Measurements from ENCODE around the gene ABTB2. TPM values are rescaled to one million over a fixed set of nuclear protein-coding genes. Genes with fewer than 3 reads are reported as not detected.
A peak's percentile ranks its signal among the peaks of the same experiment; 100 is the strongest.

Gene ABTB2
- total and polyA plus RNA-seq, 4 donors, result 0.73 to 3.3 (median 2.7) TPM

- 93 to 97% methylated on average over 10 of the region's 10 CpGs for WGBS, 2 donors
- TF ChIP-seq CTCF (IDR thresholded peaks at IDR 0.05; ENCODE audit: control extremely low read depth, extremely low read depth), result no peak
- H3K27ac ChIP-seq (ENCODE audit: low read depth in 1 of 2, low read length in 1 of 2), result no peak overlapping the region
- DNase-seq (no peak), ATAC-seq (ENCODE audit: insufficient read depth, low FRiP score) (no peak)
- H3K9me3 ChIP-seq (ENCODE audit: control insufficient read depth in 4 of 4, insufficient read depth in 3 of 4, low read length in 3 of 4), result no peaks in the 10 kb centered on the region
- peaks cover 0 to 47% (median 8%) of the 10 kb centered on the region in 5 donors for H3K4me1 ChIP-seq (ENCODE audit: control insufficient read depth in 5 of 5, insufficient read depth in 5 of 5, low read length in 5 of 5)
- H3K4me3 ChIP-seq, result no peak overlapping the region
- no peaks in the 10 kb centered on the region for H3K36me3 ChIP-seq (ENCODE audit: control insufficient read depth in 4 of 4, insufficient read depth in 4 of 4, low read length in 4 of 4)
- no peak overlapping the region for H3K9ac ChIP-seq (ENCODE audit: insufficient read depth in 1 of 2, low read length in 2 of 2)
- H3K27me3 ChIP-seq (ENCODE audit: control insufficient read depth in 3 of 3, insufficient read depth in 3 of 3, low read length in 2 of 3), result no peaks in the 10 kb centered on the region
These were observed 179.5 kb downstream of the ABTB2 start for GRCh38 chr11:34178209-34178821.

- ATAC-seq (ENCODE audit: insufficient read depth, low FRiP score) (no peak), DNase-seq (peak in 1 of 3 donors; percentile 57)
- no peaks in the 10 kb centered on the region for H3K36me3 ChIP-seq (ENCODE audit: control insufficient read depth in 4 of 4, insufficient read depth in 4 of 4, low read length in 4 of 4)
- no peaks in the 10 kb centered on the region for H3K9me3 ChIP-seq (ENCODE audit: control insufficient read depth in 4 of 4, insufficient read depth in 3 of 4, low read length in 3 of 4)
- no peak overlapping the region for H3K4me3 ChIP-seq
- no peak overlapping the region for H3K27ac ChIP-seq (ENCODE audit: low read depth in 1 of 2, low read length in 1 of 2)
- H3K9ac ChIP-seq (ENCODE audit: insufficient read depth in 1 of 2, low read length in 2 of 2), result no peak overlapping the region
- no peak for TF ChIP-seq CTCF (IDR thresholded peaks at IDR 0.05; ENCODE audit: control extremely low read depth, extremely low read depth)
- WGBS, 2 donors, result 52 to 74% methylated on average over 2 of the region's 2 CpGs
- H3K4me1 ChIP-seq (ENCODE audit: control insufficient read depth in 5 of 5, insufficient read depth in 5 of 5, low read length in 5 of 5), result peaks cover 0 to 47% (median 8%) of the 10 kb centered on the region in 5 donors
- no peaks in the 10 kb centered on the region for H3K27me3 ChIP-seq (ENCODE audit: control insufficient read depth in 3 of 3, insufficient read depth in 3 of 3, low read length in 2 of 3)
These were observed 181.0 kb downstream of the ABTB2 start for GRCh38 chr11:34176751-34177209.

- Histone ChIP-seq H3K4me3 (no peak overlapping the region), H3K27me3 (ENCODE audit: control insufficient read depth in 3 of 3, insufficient read depth in 3 of 3, low read length in 2 of 3) (no peaks in the 10 kb centered on the region), H3K4me1 (ENCODE audit: control insufficient read depth in 5 of 5, insufficient read depth in 5 of 5, low read length in 5 of 5) (peaks cover 0 to 38% (median 8%) of the 10 kb centered on the region in 5 donors), H3K9ac (ENCODE audit: insufficient read depth in 1 of 2, low read length in 2 of 2) (no peak overlapping the region), H3K9me3 (ENCODE audit: control insufficient read depth in 4 of 4, insufficient read depth in 3 of 4, low read length in 3 of 4) (no peaks in the 10 kb centered on the region), H3K27ac (ENCODE audit: low read depth in 1 of 2, low read length in 1 of 2) (no peak overlapping the region), H3K36me3 (ENCODE audit: control insufficient read depth in 4 of 4, insufficient read depth in 4 of 4, low read length in 4 of 4) (no peaks in the 10 kb centered on the region)
- no peak for TF ChIP-seq CTCF (IDR thresholded peaks at IDR 0.05; ENCODE audit: control extremely low read depth, extremely low read depth)
- no peak for DNase-seq
- 92 to 96% methylated on average over 7 of the region's 7 CpGs for WGBS, 2 donors
- ATAC-seq (ENCODE audit: insufficient read depth, low FRiP score), result no peak
These were observed 182.4 kb downstream of the ABTB2 start for GRCh38 chr11:34175284-34176019.
